SW480 (cell line): ENCODE data around the gene PRXL2B.

Experiments
- DNase-seq: peaks from one replicate; pipeline ENCODE4 v3.0.0-alpha.2; 2016; ENCODE audit warnings: low spot score

The PRXL2B gene

GRCh38 chr1:2585318-2586092 lies 1.1 kb upstream of the PRXL2B start:
- peak; percentile 62 for DNase-seq

GRCh38 chr1:2587071-2587859 lies 688 bp downstream of the PRXL2B start:
- peak; percentile 29 for DNase-seq

GRCh38 chr1:2587860-2588571 lies 1.4 kb downstream of the PRXL2B start:
- DNase-seq, result no peak

GRCh38 chr1:2588661-2589430 lies 2.3 kb downstream of the PRXL2B start:
- DNase-seq, result no peak

- DNase-seq, result no peak
Measured at GRCh38 chr1:2589431-2590232, 3.1 kb downstream of the PRXL2B start.

GRCh38 chr1:2590233-2591141 lies 3.9 kb downstream of the PRXL2B start:
- no peak for DNase-seq

GRCh38 chr1:2591233-2591580 lies 4.6 kb downstream of the PRXL2B start:
- no peak for DNase-seq

- DNase-seq, result no peak
Measured at GRCh38 chr1:2591581-2592261, 5.1 kb downstream of the PRXL2B start.

- DNase-seq, result no peak
Measured at GRCh38 chr1:2592672-2593071, 6.1 kb downstream of the PRXL2B start.

- no peak for DNase-seq
Measured at GRCh38 chr1:2593251-2593878, 6.8 kb downstream of the PRXL2B start.

- DNase-seq, result no peak
Measured at GRCh38 chr1:2594001-2594640, 7.5 kb downstream of the PRXL2B start.

- no peak for DNase-seq
Measured at GRCh38 chr1:2594641-2595131, 8.1 kb downstream of the PRXL2B start.

- no peak for DNase-seq
Measured at GRCh38 chr1:2595261-2595811, 8.8 kb downstream of the PRXL2B start.

GRCh38 chr1:2595812-2596529 lies 9.4 kb downstream of the PRXL2B start:
- DNase-seq, result no peak

GRCh38 chr1:2596530-2597333 lies 10.2 kb downstream of the PRXL2B start:
- DNase-seq, result no peak
